Smooth muscle cell (in vitro differentiated cells): ENCODE measurements around the gene ECE1. TPM values are rescaled to one million over a fixed set of nuclear protein-coding genes. Genes with fewer than 3 reads are reported as not detected.

Source experiments
- DNase-seq: peaks from one replicate; lab custom pipeline; 2025; ENCODE audit not compliant: unreplicated experiment; lab: John Stamatoyannopoulos, UW
- H2AFZ ChIP-seq: fragments of 200-600 bp; sonication (generic); 2 replicates; pipeline ENCODE4 v1.6.0; 2016; ENCODE audit warnings: antibody characterized with exemption, low read depth, mild to moderate bottlenecking
- H3F3A ChIP-seq: fragments of 200-600 bp; sonication (generic); 2 replicates; pipeline ENCODE4 v1.6.0; 2017; ENCODE audit warnings: antibody characterized with exemption, low read depth
- H3K27ac ChIP-seq: fragments of 200-600 bp; sonication (generic); 2 replicates; pipeline ENCODE4 v1.5.1; 2016; ENCODE audit warnings: low read depth, mild to moderate bottlenecking
- H3K27me3 ChIP-seq: fragments of 200-600 bp; sonication (generic); 2 replicates; pipeline ENCODE4 v1.6.1; 2016; ENCODE audit warnings: low read depth, mild to moderate bottlenecking
- H3K36me3 ChIP-seq: fragments of 200-600 bp; sonication (generic); 2 replicates; pipeline ENCODE4 v1.5.1; 2016; ENCODE audit warnings: low read depth
- H3K4me1 ChIP-seq: fragments of 200-600 bp; sonication (generic); 2 replicates; pipeline ENCODE4 v1.5.1; 2016; ENCODE audit warnings: low read depth
- H3K4me2 ChIP-seq: fragments of 200-600 bp; sonication (generic); 2 replicates; pipeline ENCODE4 v1.6.0; 2016; ENCODE audit warnings: mild to moderate bottlenecking
- H3K4me3 ChIP-seq: fragments of 200-600 bp; sonication (generic); 2 replicates; pipeline ENCODE4 v1.5.1; 2016; ENCODE audit warnings: mild to moderate bottlenecking
- H3K79me2 ChIP-seq: fragments of 200-600 bp; sonication (generic); 2 replicates; pipeline ENCODE4 v1.6.0; 2016; ENCODE audit warnings: low read depth, mild to moderate bottlenecking
- H3K9ac ChIP-seq: fragments of 200-600 bp; sonication (generic); 2 replicates; pipeline ENCODE4 v1.6.0; 2016; ENCODE audit warnings: low read depth
- H3K9me3 ChIP-seq: fragments of 200-600 bp; sonication (generic); replicated peaks from 2 replicates; pipeline ENCODE4 v1.5.1; 2016; ENCODE audit warnings: low read depth
- H4K20me1 ChIP-seq: fragments of 200-600 bp; sonication (generic); 2 replicates; pipeline ENCODE4 v1.6.0; 2016; ENCODE audit warnings: low read depth
- WGBS: methylation state at CpG from one replicate; pipeline ENCODE4 v1.1.7; 2016; ENCODE audit warnings: low lambda C conversion rate; 5-methylcytosine and 5-hydroxymethylcytosine counted together
- polyA plus RNA-seq: library from polyadenylated mRNA; unstranded; fragments of >200 nt; fragmentation: Nextera tagmentation; extraction: Ambion mirVana; gene quantifications from 2 replicates; pipeline ENCODE4 v1.2.1, GENCODE V29; 2016
- total RNA-seq: library from RNA; depleted of rRNA; stranded (reverse); fragments of >200 nt; gene quantifications from 2 replicates; pipeline ENCODE4 v1.2.3, GENCODE V29; 2014
- TF ChIP-seq, protein P1 (sequence below): fragments of 200-600 bp; sonication (generic); IDR thresholded peaks from 2 replicates; pipeline ENCODE4 v1.5.1; 2017; ENCODE audit warnings: borderline replicate concordance, mild to moderate bottlenecking, antibody characterized with exemption; ENCODE audit not compliant: insufficient read depth, poor library complexity, severe bottlenecking

Gene ECE1
- total and polyA plus RNA-seq, 2 experiments from 2014 or later, result 108 to 129 TPM

DNA sequence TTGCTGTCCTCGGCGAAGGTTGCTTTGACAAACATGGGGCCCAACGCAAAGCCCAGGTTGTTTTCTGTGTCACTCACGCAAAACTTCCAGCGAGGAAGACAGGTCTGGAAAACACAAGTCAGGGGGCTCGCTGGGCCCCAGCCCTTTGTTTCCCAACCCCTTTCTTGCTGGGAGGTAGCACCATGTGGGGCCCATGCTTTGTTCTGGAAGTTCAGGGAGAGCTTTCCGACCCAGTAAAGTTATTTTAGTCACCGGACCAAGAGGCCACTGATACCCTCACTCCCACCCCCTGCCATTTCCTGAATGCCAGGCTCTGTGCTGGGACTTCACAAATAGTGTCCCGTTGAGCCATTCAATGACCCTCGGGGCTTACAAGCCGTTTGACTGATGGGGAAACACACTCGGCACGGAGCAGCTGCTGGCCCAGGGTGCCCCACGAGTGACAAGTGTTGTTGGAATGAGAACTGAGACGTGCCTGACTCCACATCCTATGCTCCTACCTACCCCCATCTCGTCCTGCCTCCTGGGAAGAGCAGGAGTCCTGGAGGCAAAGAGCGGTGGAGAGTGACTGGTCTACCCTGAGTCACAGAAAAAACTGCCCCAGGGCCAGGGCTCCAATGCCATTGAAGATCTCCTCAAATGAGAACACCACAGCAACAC lies 52.0 kb downstream of the ECE1 start:
- Histone ChIP-seq H3K4me1 (peaks cover 13% of the 10 kb centered on the region), H2AFZ (no peak overlapping the region), H3K9ac (no peak overlapping the region), H3K79me2 (no peaks in the 10 kb centered on the region), H3K36me3 (no peaks in the 10 kb centered on the region), H3K9me3 (no peaks in the 10 kb centered on the region), H3F3A (no peaks in the 10 kb centered on the region), H3K4me2 (no peak overlapping the region), H3K27ac (peak overlapping the region; percentile 47), H4K20me1 (peaks cover 21% of the 10 kb centered on the region), H3K27me3 (no peaks in the 10 kb centered on the region), H3K4me3 (no peak overlapping the region)
- TF ChIP-seq, protein P1, sequence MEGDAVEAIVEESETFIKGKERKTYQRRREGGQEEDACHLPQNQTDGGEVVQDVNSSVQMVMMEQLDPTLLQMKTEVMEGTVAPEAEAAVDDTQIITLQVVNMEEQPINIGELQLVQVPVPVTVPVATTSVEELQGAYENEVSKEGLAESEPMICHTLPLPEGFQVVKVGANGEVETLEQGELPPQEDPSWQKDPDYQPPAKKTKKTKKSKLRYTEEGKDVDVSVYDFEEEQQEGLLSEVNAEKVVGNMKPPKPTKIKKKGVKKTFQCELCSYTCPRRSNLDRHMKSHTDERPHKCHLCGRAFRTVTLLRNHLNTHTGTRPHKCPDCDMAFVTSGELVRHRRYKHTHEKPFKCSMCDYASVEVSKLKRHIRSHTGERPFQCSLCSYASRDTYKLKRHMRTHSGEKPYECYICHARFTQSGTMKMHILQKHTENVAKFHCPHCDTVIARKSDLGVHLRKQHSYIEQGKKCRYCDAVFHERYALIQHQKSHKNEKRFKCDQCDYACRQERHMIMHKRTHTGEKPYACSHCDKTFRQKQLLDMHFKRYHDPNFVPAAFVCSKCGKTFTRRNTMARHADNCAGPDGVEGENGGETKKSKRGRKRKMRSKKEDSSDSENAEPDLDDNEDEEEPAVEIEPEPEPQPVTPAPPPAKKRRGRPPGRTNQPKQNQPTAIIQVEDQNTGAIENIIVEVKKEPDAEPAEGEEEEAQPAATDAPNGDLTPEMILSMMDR, result no peak
- 69% methylated on average over 17 of the region's 17 CpGs for WGBS
- DNase-seq, result no peak

DNA sequence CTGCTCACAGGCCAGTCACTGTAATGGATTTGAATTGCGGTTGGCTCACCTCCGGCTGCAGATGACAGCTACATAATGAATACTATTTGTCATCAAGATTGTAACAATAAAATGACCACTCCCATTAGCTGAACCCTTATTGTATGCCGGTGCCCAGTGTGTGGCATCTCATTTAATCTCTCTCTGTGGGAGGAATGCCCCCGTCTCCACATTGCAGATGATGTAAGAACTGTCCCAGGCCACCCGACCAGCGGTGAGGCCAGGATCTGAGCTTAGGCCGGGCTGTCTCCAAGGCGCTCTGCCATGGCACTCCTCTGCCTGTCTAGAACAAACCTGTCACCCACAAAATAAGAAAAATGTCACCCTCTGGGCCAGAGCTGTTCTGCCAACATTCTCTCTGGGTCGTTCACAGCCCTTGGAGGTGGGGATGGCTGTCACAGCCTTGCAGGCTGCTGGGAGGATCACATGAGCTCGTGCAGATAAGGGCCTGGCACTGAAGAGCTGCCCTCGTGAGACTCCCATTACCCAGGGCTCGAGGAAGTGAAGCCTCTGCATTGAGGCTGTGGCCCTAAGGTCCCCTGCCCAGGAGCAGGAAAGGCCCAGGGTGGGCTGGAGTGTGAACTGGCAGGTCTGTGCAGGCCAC lies 52.7 kb downstream of the ECE1 start:
- Histone ChIP-seq H3K27ac (peak overlapping the region; percentile 47), H3K4me1 (peaks cover 13% of the 10 kb centered on the region), H4K20me1 (peaks cover 21% of the 10 kb centered on the region), H3K79me2 (no peaks in the 10 kb centered on the region), H2AFZ (no peak overlapping the region), H3K36me3 (no peaks in the 10 kb centered on the region), H3K9me3 (no peaks in the 10 kb centered on the region), H3K4me3 (no peak overlapping the region), H3K4me2 (no peak overlapping the region), H3K9ac (no peak overlapping the region), H3K27me3 (no peaks in the 10 kb centered on the region), H3F3A (no peaks in the 10 kb centered on the region)
- no peak for DNase-seq
- TF ChIP-seq, protein P1, result no peak
- WGBS, result 87% methylated on average over 12 of the region's 12 CpGs

DNA sequence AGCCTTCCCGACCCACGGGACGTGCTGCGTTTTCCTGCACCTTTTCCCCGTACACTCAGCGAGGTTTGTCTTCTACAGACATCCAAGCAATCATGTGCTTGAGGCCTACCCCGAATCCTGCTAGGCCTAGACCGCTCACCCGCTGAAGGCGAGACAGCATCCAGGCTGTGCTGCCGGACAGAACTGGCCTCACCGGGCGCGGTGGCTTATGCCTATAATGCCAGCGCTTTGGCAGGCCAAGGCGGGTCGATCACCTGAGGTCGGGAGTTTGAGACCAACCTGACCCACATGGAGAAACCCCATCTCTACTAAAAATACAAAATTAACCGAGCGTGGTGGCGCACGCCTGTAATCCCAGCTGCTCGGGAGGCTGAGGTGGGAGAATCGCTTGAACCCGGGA lies 54.1 kb downstream of the ECE1 start:
- Histone ChIP-seq H3K4me2 (no peak overlapping the region), H3K27ac (no peak overlapping the region), H3K4me1 (peaks cover 13% of the 10 kb centered on the region), H3K36me3 (peaks cover 3% of the 10 kb centered on the region), H3K9me3 (no peaks in the 10 kb centered on the region), H3F3A (no peaks in the 10 kb centered on the region), H2AFZ (no peak overlapping the region), H3K4me3 (no peak overlapping the region), H4K20me1 (peaks cover 24% of the 10 kb centered on the region), H3K27me3 (no peaks in the 10 kb centered on the region), H3K9ac (no peak overlapping the region), H3K79me2 (no peaks in the 10 kb centered on the region)
- WGBS, result 97% methylated on average over 25 of the region's 25 CpGs
- TF ChIP-seq, protein P1, result no peak
- DNase-seq, result no peak
